HEK293 (cell line): ENCODE data around the gene MAP2K6.

ENCODE experiments used
- CTCF ChIA-PET: fragments of 350-600 bp; formaldehyde crosslinking; extraction: SDS; loops from one replicate; lab custom pipeline; 2021; ENCODE audit warnings: antibody characterized with exemption; lab: Yijun Ruan, JAX
- POLR2A ChIA-PET: fragments of 300-600 bp; formaldehyde crosslinking; extraction: SDS; loops from one replicate; lab custom pipeline; 2020; ENCODE audit warnings: antibody characterized with exemption, inconsistent platforms; lab: Yijun Ruan, JAX
- H3K27ac ChIP-seq: fragments of 200-500 bp; sonication (Bioruptor generic); 2 replicates; pipeline ENCODE4 v1.5.1; 2014; ENCODE audit warnings: low read depth, low read length, control low read depth, inconsistent platforms; ENCODE audit errors: extremely low read depth
- H3K36me3 ChIP-seq, 2 experiments: fragments of 200-500 bp in 1 of 2; sonication (Bioruptor generic) in 1 of 2; 1 replicate in 1 of 2; 2 replicates in 1 of 2; pipeline ENCODE4 v1.5.1; 2014 to 2017; ENCODE audit warnings: inconsistent platforms in 2 of 2, low read length in 2 of 2; ENCODE audit not compliant: control insufficient read depth in 2 of 2, insufficient read depth in 1 of 2
- H3K4me1 ChIP-seq: fragments of 200-500 bp; sonication (Bioruptor generic); 2 replicates; pipeline ENCODE4 v1.5.1; 2014; ENCODE audit warnings: mild to moderate bottlenecking, low read length, inconsistent platforms; ENCODE audit not compliant: control insufficient read depth, insufficient read depth
- H3K4me3 ChIP-seq: 2 replicates; pipeline ENCODE4 v1.5.1; 2011; ENCODE audit warnings: low read depth, mild to moderate bottlenecking, control low read depth, low read length, moderate library complexity
- H3K9me3 ChIP-seq: fragments of 200-500 bp; sonication (Bioruptor generic); 2 replicates; pipeline ENCODE4 v1.5.1; 2014; ENCODE audit warnings: low read depth, low read length, inconsistent platforms; ENCODE audit not compliant: control insufficient read depth, insufficient read depth
- KLF10 ChIP-seq: fragments of 450-650 bp; IDR thresholded peaks from 2 replicates; pipeline ENCODE4 v1.5.1; 2018; ENCODE audit warnings: missing biosample characterization, mild to moderate bottlenecking, missing genetic modification characterization
- MZF1 ChIP-seq: fragments of 450-650 bp; formaldehyde crosslinking; IDR thresholded peaks from 2 replicates; pipeline ENCODE4 v1.5.1; 2017; ENCODE audit warnings: missing biosample characterization, missing genetic modification characterization, borderline replicate concordance
- SCRT2 ChIP-seq: fragments of 450-650 bp; formaldehyde crosslinking; IDR thresholded peaks from 2 replicates; pipeline ENCODE4 v1.5.1; 2016; ENCODE audit warnings: missing biosample characterization, missing genetic modification characterization
- YY1 ChIP-seq: fragments of 450-650 bp; formaldehyde crosslinking; IDR thresholded peaks from 2 replicates; pipeline ENCODE4 v1.5.1; 2018; ENCODE audit warnings: missing biosample characterization, missing genetic modification characterization
- ZBTB20 ChIP-seq: fragments of 450-650 bp; formaldehyde crosslinking; IDR thresholded peaks from 2 replicates; pipeline ENCODE4 v1.5.1; 2016; ENCODE audit warnings: missing biosample characterization, missing genetic modification characterization
- ZNF16 ChIP-seq: fragments of 450-650 bp; formaldehyde crosslinking; IDR thresholded peaks from 2 replicates; pipeline ENCODE4 v1.5.1; 2016; ENCODE audit warnings: low read depth, missing biosample characterization, missing genetic modification characterization
- ZNF19 ChIP-seq: fragments of 450-650 bp; formaldehyde crosslinking; IDR thresholded peaks from 2 replicates; pipeline ENCODE4; 2016; ENCODE audit warnings: missing biosample characterization, missing genetic modification characterization, low read depth
- ZNF239 ChIP-seq: fragments of 450-650 bp; formaldehyde crosslinking; IDR thresholded peaks from 2 replicates; pipeline ENCODE4 v1.5.1; 2016; ENCODE audit warnings: missing biosample characterization, missing genetic modification characterization
- ZNF292 ChIP-seq: fragments of 450-650 bp; formaldehyde crosslinking; IDR thresholded peaks from 2 replicates; pipeline ENCODE4 v1.5.1; 2016; ENCODE audit warnings: low read depth, missing biosample characterization, missing genetic modification characterization, borderline replicate concordance
- ZNF324 ChIP-seq: fragments of 450-650 bp; formaldehyde crosslinking; IDR thresholded peaks from 2 replicates; pipeline ENCODE4 v1.5.1; 2016; ENCODE audit warnings: missing biosample characterization, missing genetic modification characterization
- ZNF354C ChIP-seq: fragments of 450-650 bp; formaldehyde crosslinking; IDR thresholded peaks from 2 replicates; pipeline ENCODE4 v1.5.1; 2016; ENCODE audit warnings: missing biosample characterization, missing genetic modification characterization, low read depth, borderline replicate concordance
- ZNF404 ChIP-seq: fragments of 450-650 bp; formaldehyde crosslinking; IDR thresholded peaks from 2 replicates; pipeline ENCODE4 v1.5.1; 2017; ENCODE audit warnings: missing biosample characterization, missing genetic modification characterization
- ZNF548 ChIP-seq: fragments of 450-650 bp; formaldehyde crosslinking; IDR thresholded peaks from 2 replicates; pipeline ENCODE4 v1.5.1; 2016; ENCODE audit warnings: missing biosample characterization, missing genetic modification characterization
- ZNF558 ChIP-seq: fragments of 450-650 bp; formaldehyde crosslinking; IDR thresholded peaks from 2 replicates; pipeline ENCODE4 v1.5.1; 2016; ENCODE audit warnings: missing biosample characterization, missing genetic modification characterization
- ZNF585B ChIP-seq: fragments of 450-650 bp; formaldehyde crosslinking; IDR thresholded peaks from 2 replicates; pipeline ENCODE4 v1.5.1; 2016; ENCODE audit warnings: missing biosample characterization, missing genetic modification characterization
- ZNF677 ChIP-seq: fragments of 450-650 bp; IDR thresholded peaks from 2 replicates; pipeline ENCODE4 v1.5.0; 2018; ENCODE audit warnings: missing biosample characterization, mild to moderate bottlenecking, missing genetic modification characterization, moderate library complexity
- ZNF692 ChIP-seq: fragments of 450-650 bp; formaldehyde crosslinking; IDR thresholded peaks from 2 replicates; pipeline ENCODE4 v1.5.1; 2016; ENCODE audit warnings: missing biosample characterization, missing genetic modification characterization
- ZNF76 ChIP-seq: fragments of 450-650 bp; formaldehyde crosslinking; IDR thresholded peaks from 2 replicates; pipeline ENCODE4; 2016; ENCODE audit warnings: low read depth, missing biosample characterization, missing genetic modification characterization, borderline replicate concordance
- ZSCAN4 ChIP-seq: fragments of 450-650 bp; formaldehyde crosslinking; IDR thresholded peaks from 2 replicates; pipeline ENCODE4 v1.5.1; 2017; ENCODE audit warnings: missing biosample characterization, missing genetic modification characterization
- TF ChIP-seq, protein P1 (sequence below): fragments of 450-650 bp; formaldehyde crosslinking; IDR thresholded peaks from 2 replicates; pipeline ENCODE4 v1.5.1; 2016; ENCODE audit warnings: missing biosample characterization, missing genetic modification characterization, borderline replicate concordance
- TF ChIP-seq, protein P2 (sequence below): fragments of 450-650 bp; formaldehyde crosslinking; IDR thresholded peaks from 2 replicates; pipeline ENCODE4 v1.5.1; 2017; ENCODE audit warnings: missing biosample characterization, mild to moderate bottlenecking, missing genetic modification characterization, moderate library complexity
- TF ChIP-seq, protein P3 (sequence below): fragments of 450-650 bp; formaldehyde crosslinking; IDR thresholded peaks from 2 replicates; pipeline ENCODE4 v1.5.1; 2016; ENCODE audit warnings: missing biosample characterization, missing genetic modification characterization, borderline replicate concordance
- TF ChIP-seq, protein P4 (sequence below): fragments of 450-650 bp; formaldehyde crosslinking; IDR thresholded peaks from 2 replicates; pipeline ENCODE4 v1.5.1; 2016; ENCODE audit warnings: missing biosample characterization, missing genetic modification characterization

The MAP2K6 gene

DNA sequence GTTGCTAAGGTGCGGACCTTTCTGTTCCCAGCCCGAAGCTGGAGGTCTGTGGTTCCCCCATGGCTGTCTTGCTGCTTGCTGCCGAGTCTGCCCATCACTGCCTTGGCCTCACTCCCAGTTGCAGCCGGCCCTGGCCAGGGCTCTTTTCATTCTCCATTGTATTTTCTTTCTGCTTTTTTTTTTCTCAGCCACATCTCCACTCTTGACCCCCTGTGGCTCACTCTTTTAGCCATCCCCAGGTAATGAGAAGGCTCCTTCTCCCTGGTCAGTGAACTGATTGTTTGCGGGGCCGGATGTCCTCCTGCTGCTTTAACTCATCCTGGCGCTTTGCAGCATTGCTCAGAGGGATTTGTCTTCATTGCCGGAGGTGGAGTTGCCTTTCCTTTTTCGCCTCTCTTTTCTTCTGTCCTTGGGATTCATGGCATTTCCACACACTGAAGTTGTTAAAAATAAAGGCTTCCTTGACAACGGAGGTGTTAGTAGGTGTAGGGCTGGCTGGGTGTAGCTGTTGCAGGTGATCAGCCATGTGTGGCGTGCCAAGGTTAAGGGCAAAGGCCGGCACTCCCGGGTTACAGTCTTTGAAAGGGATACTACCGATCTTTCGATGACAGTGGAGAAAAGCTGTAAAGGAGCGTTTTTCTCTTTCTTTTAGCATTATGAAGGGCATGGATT, 34.1 kb downstream of the MAP2K6 start (continued):
- TF ChIP-seq ZNF404 (tag by site-specific recombination) (no peak), ZBTB20 (tag by site-specific recombination) (no peak), ZNF76 (tag by site-specific recombination) (no peak), KLF10 (tag by site-specific recombination) (no peak), ZNF324 (no peak), MZF1 (tag by site-specific recombination) (no peak)
- TF ChIP-seq, protein P1, sequence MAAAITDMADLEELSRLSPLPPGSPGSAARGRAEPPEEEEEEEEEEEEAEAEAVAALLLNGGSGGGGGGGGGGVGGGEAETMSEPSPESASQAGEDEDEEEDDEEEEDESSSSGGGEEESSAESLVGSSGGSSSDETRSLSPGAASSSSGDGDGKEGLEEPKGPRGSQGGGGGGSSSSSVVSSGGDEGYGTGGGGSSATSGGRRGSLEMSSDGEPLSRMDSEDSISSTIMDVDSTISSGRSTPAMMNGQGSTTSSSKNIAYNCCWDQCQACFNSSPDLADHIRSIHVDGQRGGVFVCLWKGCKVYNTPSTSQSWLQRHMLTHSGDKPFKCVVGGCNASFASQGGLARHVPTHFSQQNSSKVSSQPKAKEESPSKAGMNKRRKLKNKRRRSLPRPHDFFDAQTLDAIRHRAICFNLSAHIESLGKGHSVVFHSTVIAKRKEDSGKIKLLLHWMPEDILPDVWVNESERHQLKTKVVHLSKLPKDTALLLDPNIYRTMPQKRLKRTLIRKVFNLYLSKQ (tag by site-specific recombination): no peak
- TF ChIP-seq, all 188 proteins: peak for 0

DNA sequence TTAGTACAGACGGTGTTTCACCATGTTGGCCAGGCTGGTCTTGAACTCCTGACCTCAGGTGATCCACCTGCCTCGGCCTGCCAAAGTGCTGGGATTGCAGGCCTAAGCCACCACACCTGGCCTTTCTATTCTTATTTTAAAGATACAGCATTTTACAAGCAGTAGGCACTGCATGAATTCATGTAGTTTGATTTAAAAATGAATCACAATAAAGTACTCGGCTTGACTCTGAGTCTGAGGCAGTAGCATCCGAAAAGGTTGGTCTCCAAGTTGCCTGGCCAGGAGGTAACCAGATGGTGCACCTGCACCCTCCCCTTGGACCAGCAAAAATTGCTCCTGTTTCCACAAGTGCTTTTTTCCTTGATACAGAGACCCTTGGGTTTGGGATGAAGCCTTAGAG, 35.6 kb downstream of the MAP2K6 start:
- TF ChIP-seq, protein P2, sequence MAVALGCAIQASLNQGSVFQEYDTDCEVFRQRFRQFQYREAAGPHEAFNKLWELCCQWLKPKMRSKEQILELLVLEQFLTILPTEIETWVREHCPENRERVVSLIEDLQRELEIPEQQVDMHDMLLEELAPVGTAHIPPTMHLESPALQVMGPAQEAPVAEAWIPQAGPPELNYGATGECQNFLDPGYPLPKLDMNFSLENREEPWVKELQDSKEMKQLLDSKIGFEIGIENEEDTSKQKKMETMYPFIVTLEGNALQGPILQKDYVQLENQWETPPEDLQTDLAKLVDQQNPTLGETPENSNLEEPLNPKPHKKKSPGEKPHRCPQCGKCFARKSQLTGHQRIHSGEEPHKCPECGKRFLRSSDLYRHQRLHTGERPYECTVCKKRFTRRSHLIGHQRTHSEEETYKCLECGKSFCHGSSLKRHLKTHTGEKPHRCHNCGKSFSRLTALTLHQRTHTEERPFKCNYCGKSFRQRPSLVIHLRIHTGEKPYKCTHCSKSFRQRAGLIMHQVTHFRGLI: no peak
- TF ChIP-seq ZNF239: no peak
- TF ChIP-seq, protein P3, sequence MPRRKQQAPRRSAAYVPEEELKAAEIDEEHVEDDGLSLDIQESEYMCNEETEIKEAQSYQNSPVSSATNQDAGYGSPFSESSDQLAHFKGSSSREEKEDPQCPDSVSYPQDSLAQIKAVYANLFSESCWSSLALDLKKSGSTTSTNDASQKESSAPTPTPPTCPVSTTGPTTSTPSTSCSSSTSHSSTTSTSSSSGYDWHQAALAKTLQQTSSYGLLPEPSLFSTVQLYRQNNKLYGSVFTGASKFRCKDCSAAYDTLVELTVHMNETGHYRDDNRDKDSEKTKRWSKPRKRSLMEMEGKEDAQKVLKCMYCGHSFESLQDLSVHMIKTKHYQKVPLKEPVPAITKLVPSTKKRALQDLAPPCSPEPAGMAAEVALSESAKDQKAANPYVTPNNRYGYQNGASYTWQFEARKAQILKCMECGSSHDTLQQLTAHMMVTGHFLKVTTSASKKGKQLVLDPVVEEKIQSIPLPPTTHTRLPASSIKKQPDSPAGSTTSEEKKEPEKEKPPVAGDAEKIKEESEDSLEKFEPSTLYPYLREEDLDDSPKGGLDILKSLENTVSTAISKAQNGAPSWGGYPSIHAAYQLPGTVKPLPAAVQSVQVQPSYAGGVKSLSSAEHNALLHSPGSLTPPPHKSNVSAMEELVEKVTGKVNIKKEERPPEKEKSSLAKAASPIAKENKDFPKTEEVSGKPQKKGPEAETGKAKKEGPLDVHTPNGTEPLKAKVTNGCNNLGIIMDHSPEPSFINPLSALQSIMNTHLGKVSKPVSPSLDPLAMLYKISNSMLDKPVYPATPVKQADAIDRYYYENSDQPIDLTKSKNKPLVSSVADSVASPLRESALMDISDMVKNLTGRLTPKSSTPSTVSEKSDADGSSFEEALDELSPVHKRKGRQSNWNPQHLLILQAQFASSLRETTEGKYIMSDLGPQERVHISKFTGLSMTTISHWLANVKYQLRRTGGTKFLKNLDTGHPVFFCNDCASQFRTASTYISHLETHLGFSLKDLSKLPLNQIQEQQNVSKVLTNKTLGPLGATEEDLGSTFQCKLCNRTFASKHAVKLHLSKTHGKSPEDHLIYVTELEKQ (tag by site-specific recombination): no peak
- TF ChIP-seq ZNF558 (tag by site-specific recombination): no peak
- TF ChIP-seq ZNF677: no peak
- no peak for TF ChIP-seq ZNF585B (tag by site-specific recombination)
- ChIA-PET CTCF (no interaction called here), POLR2A (interaction anchor here (0.6 kb wide), 1 partner anchor 40 kb away, joined by 3 read pairs; no protein-coding TSS in a partner anchor)
- no peak overlapping the region for H3K4me3 ChIP-seq
- H3K27ac ChIP-seq: no peak overlapping the region
- H3K4me1 ChIP-seq: no peaks in the 10 kb centered on the region
- no peaks in the 10 kb centered on the region for H3K9me3 ChIP-seq
- H3K36me3 ChIP-seq: no peaks in the 10 kb centered on the region

GRCh38 chr17:69450918-69451317, 36.4 kb downstream of the MAP2K6 start:
- no peaks in the 10 kb centered on the region for H3K4me1 ChIP-seq
- H3K9me3 ChIP-seq: no peaks in the 10 kb centered on the region
- H3K4me3 ChIP-seq: no peak overlapping the region
- H3K36me3 ChIP-seq: no peaks in the 10 kb centered on the region
- ChIA-PET POLR2A (no interaction called here), CTCF (no interaction called here)
- H3K27ac ChIP-seq: no peak overlapping the region
- no peak for TF ChIP-seq ZNF292
- no peak for TF ChIP-seq ZNF548
- TF ChIP-seq ZSCAN4: no peak
- TF ChIP-seq ZNF19: no peak
- no peak for TF ChIP-seq SCRT2 (tag by site-specific recombination)
- TF ChIP-seq ZNF692 (tag by site-specific recombination): no peak
- TF ChIP-seq, protein P4, sequence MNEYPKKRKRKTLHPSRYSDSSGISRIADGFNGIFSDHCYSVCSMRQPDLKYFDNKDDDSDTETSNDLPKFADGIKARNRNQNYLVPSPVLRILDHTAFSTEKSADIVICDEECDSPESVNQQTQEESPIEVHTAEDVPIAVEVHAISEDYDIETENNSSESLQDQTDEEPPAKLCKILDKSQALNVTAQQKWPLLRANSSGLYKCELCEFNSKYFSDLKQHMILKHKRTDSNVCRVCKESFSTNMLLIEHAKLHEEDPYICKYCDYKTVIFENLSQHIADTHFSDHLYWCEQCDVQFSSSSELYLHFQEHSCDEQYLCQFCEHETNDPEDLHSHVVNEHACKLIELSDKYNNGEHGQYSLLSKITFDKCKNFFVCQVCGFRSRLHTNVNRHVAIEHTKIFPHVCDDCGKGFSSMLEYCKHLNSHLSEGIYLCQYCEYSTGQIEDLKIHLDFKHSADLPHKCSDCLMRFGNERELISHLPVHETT (tag by site-specific recombination): no peak
- no peak for TF ChIP-seq ZNF239
- TF ChIP-seq ZNF16 (tag by site-specific recombination): no peak
- no peak for TF ChIP-seq ZNF354C (tag by site-specific recombination)
- no peak for TF ChIP-seq YY1 (tag by site-specific recombination)
